Aorta (tissue), 5 donors: ENCODE measurements around the gene AKAP12. TPM values are rescaled to one million over a fixed set of nuclear protein-coding genes. Genes with fewer than 3 reads are reported as not detected.

Source experiments
- ATAC-seq: fragments of 200-7000 bp; cut with Tn5 transposase; one replicate; pipeline ENCODE4 v1.9.1; 2022; ENCODE audit warnings: moderate library complexity; ENCODE audit not compliant: low FRiP score
- DNase-seq, 2 donors: peaks; one replicate each; pipeline ENCODE4 v3.0.0-alpha.2; 2020
- H3K27ac ChIP-seq, 2 donors: one replicate each; pipeline ENCODE4 v1.5.1; 2013; ENCODE audit warnings: low read length in 2 of 2, mild to moderate bottlenecking in 2 of 2, moderate library complexity in 2 of 2, control low read depth in 1 of 2, inconsistent platforms in 1 of 2, low read depth in 1 of 2
- H3K27me3 ChIP-seq, 2 donors: one replicate each; pipeline ENCODE4 v1.6.1; 2013; ENCODE audit warnings: control low read depth in 1 of 2, low read length in 1 of 2, mild to moderate bottlenecking in 1 of 2, moderate library complexity in 1 of 2; ENCODE audit not compliant: insufficient read depth in 2 of 2, control insufficient read depth in 1 of 2
- H3K36me3 ChIP-seq, 2 donors: one replicate each; pipeline ENCODE4 v1.6.1; 2013; ENCODE audit warnings: control low read depth in 1 of 2, low read length in 1 of 2, mild to moderate bottlenecking in 1 of 2; ENCODE audit not compliant: insufficient read depth in 2 of 2, control insufficient read depth in 1 of 2
- H3K4me1 ChIP-seq, 2 donors: one replicate each; pipeline ENCODE4 v1.6.1; 2013; ENCODE audit warnings: low read length in 2 of 2, control low read depth in 1 of 2, mild to moderate bottlenecking in 1 of 2, moderate library complexity in 1 of 2; ENCODE audit not compliant: insufficient read depth in 2 of 2, control insufficient read depth in 1 of 2
- H3K4me3 ChIP-seq, 2 donors: one replicate each; pipeline ENCODE4 v1.5.1; 2013; ENCODE audit warnings: low read length in 2 of 2, control low read depth in 1 of 2, mild to moderate bottlenecking in 1 of 2
- H3K9me3 ChIP-seq: one replicate; pipeline ENCODE4 v1.6.1; 2013; ENCODE audit warnings: mild to moderate bottlenecking, low read length; ENCODE audit not compliant: control insufficient read depth
- WGBS, 2 donors: extraction: QIAGEN DNeasy Blood & Tissue Kit; methylation state at CpG; one replicate each; pipeline ENCODE4 v1.1.7; 2013; 5-methylcytosine and 5-hydroxymethylcytosine counted together
- intact Hi-C, 2 donors: fragments of 100-400 bp; cut with DNase I; formaldehyde crosslinking; loops; one replicate each; pipeline versions ENCODE4 v1.14.2 to v1.15.0; 2022
- polyA plus RNA-seq, 2 donors: library from polyadenylated mRNA; stranded (reverse); fragments of 200-250 nt; gene quantifications; one replicate each; pipeline ENCODE4 v1.2.3, GENCODE V29; 2013
- total RNA-seq, 2 donors: library from RNA; stranded (reverse); fragmentation: NEBNext Ultra II Directional; extraction: Animal tissue kit (Norgen Biotek cat#: 25700); gene quantifications; one replicate each; pipeline ENCODE4 v1.2.1, GENCODE V29; 2021
- donor health status: healthy with polysubstance abuse.
- donor health status: Bipolar disorder and iron deficiency.
- donor health status: DM: no; HTN: no; CAD: no.
- donor health status: DM: no; HTN: no; CAD: no.
- donor health status: DM: yes; HTN: yes; CAD: no.

AKAP12 gene
- total and polyA plus RNA-seq, 4 donors = 19.2 to 101 (median 73.5) TPM

DNA sequence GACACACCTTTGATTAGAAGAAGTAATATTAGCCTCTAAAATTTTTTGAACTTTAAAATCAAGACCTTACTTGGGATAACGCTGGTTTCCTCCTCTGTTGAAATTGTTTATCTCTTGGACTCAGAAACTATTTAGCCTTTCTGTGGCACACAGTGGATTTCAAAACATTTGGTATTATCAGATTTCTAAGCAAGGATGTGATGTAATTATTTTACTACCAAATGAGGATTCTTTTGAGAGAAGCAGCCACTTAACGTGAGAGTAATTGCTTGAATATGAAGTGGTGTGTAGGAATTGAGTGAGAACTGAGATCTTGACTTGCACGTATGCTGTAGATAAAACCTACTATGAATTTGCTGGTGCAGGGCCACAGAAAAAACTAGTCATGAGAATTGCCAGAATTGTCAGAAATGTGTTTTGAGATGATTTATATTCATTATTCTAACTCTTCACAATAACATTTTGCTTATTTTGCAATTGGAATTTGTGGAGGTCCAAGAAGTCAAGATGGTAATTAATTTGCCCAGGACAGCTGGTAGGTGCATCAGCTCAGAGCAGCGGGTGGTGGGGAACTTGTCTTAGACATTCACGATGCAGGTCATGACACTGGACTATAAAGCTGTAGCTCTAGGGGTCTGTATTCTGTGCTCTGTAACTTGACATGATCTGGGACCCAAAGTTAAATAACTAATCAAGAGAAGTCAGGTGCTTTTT, 53.4 kb downstream of the AKAP12 start:
- no peaks in the 10 kb centered on the region for H3K36me3 ChIP-seq
- DNase-seq (no peak), ATAC-seq (no peak)
- peaks cover 0 to 3% of the 10 kb centered on the region in 2 donors for H3K4me1 ChIP-seq
- no peak overlapping the region for H3K27ac ChIP-seq
- intact Hi-C loops = no loop called here
- 65 to 77% methylated on average over 5 of the region's 5 CpGs for WGBS, 2 donors
- H3K4me3 ChIP-seq = no peak overlapping the region
- H3K27me3 ChIP-seq = no peaks in the 10 kb centered on the region
- H3K9me3 ChIP-seq = no peaks in the 10 kb centered on the region

DNA sequence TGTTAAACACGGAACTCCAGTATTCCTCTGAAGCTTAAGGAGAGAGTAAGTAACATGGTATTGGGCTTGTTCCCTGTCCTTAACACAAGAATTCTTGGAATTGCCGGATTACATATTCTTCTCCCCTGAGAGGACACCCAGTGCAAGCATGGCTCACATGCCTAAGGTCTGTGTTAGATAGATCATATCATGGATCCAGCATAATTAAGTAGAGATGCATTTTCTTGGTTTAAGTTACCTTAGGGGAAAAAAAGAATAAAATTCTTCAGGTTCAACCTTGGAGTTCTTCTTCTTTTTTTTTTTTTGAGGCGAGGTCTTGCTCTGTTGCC, 53.9 kb downstream of the AKAP12 start:
- Histone ChIP-seq H3K36me3 (no peaks in the 10 kb centered on the region), H3K27me3 (no peaks in the 10 kb centered on the region), H3K4me3 (no peak overlapping the region), H3K9me3 (no peaks in the 10 kb centered on the region), H3K27ac (no peak overlapping the region), H3K4me1 (peaks cover 0 to 3% of the 10 kb centered on the region in 2 donors)
- DNase-seq = no peak
- intact Hi-C loops = no loop called here
- 72 to 88% methylated on average over 3 of the region's 3 CpGs for whole genome bisulfite sequencing, 2 donors
- ATAC-seq = no peak

DNA sequence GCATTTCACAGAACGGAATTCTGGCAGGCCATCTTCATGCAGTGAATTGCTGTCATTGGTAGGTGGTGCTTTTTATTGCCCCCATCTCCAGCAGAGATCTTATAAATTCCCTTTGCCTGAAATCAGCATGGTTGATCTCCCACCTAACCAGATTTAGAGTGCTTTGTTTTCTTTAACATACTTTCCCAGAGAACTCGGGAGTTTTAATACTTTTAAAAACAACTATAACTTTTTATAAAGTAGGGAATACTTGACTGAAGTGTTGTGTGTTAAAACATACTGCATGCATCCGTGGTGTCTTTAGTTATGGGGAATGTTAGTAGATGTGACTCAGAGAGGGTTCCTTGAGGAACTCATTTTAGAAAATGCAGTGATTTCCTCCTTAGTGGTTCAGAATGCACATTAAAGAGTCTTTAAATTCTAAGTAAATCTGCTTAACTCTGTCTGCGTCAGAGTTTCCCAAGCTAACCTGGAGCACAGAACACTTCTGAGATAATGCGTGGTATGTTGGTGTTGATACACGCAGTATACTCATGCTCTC, 54.9 kb downstream of the AKAP12 start:
- DNase-seq = no peak
- no peak overlapping the region for H3K27ac ChIP-seq
- 23 to 35% methylated on average over 6 of the region's 6 CpGs for WGBS, 2 donors
- H3K9me3 ChIP-seq = no peaks in the 10 kb centered on the region
- H3K4me3 ChIP-seq = no peak overlapping the region
- no peaks in the 10 kb centered on the region for H3K36me3 ChIP-seq
- intact Hi-C loops = no loop called here
- H3K4me1 ChIP-seq = peaks cover 0 to 3% of the 10 kb centered on the region in 2 donors
- no peak for ATAC-seq
- H3K27me3 ChIP-seq = no peaks in the 10 kb centered on the region

DNA sequence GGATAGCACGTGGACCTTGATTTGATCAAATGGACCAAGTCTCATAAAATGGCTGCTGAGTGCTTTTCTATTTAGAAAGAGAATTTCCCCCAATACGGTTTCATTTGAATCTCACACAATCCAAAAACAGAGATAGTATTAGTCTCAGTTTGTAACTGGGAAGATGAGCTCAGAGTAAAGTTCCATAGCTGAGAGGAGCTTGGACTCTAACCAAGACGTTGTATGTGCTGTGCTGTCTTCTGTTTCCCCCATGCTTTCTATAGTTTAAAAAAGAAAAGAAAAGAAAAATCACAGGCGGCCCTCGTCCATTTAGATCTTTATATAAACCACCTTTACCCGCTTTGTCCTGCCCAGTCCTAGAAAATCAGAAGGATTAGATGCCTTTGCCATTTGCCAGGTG, 58.1 kb downstream of the AKAP12 start:
- no peak overlapping the region for H3K4me3 ChIP-seq
- H3K9me3 ChIP-seq = no peaks in the 10 kb centered on the region
- 86 to 93% methylated on average over 6 of the region's 6 CpGs for WGBS, 2 donors
- no peak for ATAC-seq
- H3K4me1 ChIP-seq = peaks cover 0 to 2% of the 10 kb centered on the region in 2 donors
- H3K36me3 ChIP-seq = no peaks in the 10 kb centered on the region
- no peak for DNase-seq
- H3K27ac ChIP-seq = no peak overlapping the region
- H3K27me3 ChIP-seq = no peaks in the 10 kb centered on the region
- intact Hi-C loops = no loop called here

DNA sequence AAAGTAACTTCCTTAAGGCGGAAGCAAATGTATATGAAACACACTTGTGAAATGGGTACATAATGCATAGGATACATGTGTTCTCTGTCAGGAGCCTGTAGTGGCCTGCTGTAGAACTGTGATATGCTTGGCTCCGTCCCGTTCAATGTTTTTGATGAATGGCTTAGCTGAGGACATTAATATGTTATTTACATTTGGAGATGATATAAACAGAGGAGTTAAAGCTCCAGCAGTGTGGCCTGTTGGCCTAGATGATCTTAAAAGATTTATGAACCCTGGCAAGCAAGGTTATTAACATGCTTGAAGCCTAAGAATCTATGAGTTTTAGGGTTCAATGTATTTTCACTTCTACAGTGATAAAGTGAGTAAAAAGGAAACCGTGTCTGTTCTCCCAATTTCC, 59.2 kb downstream of the AKAP12 start:
- Histone ChIP-seq H3K4me1 (peaks cover 0 to 2% of the 10 kb centered on the region in 2 donors), H3K9me3 (no peaks in the 10 kb centered on the region), H3K27ac (no peak overlapping the region), H3K36me3 (no peaks in the 10 kb centered on the region), H3K27me3 (no peaks in the 10 kb centered on the region), H3K4me3 (no peak overlapping the region)
- DNase-seq (no peak), ATAC-seq (no peak)
- intact Hi-C loops = no loop called here
- WGBS, 2 donors = 87 to 88% methylated on average over 4 of the region's 4 CpGs

DNA sequence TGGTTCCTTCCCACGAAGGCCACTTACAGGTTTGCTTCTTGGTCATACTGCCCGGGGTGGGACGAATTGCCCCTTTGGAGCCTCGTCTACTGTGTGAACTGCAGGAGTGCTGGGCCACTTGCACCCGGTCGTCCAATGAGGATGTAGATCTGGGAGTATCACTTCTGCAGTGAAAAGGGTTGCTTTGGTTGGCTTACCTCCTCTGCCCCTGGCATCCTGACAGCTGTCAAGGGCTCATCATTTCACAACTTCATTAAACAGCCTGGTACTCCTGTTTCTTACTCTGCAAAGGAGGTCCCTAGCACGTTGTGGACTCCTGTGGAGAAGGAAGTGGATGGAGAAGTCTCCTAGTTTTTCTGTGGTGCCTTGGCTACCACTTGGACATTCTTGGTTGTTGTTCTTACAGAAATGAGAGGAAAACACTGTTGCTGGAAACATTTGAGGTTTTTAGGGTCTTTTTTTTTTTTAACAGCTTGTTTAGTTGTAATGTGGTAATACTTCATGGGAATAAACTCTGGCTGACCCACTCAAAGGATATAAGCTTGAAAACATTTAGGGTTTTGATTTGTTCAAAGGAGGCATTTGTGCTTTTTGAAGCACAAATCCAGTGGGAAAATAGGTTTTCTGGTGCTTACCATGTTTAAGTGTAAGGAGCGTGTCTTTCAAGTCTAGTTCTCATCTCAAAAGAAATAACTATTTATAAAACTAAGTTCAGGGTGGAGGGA, 60.7 kb downstream of the AKAP12 start:
- H3K4me1 ChIP-seq = no peaks in the 10 kb centered on the region
- intact Hi-C loops = no loop called here
- H3K27me3 ChIP-seq = no peaks in the 10 kb centered on the region
- DNase-seq (no peak), ATAC-seq (no peak)
- H3K27ac ChIP-seq = no peak overlapping the region
- H3K9me3 ChIP-seq = no peaks in the 10 kb centered on the region
- 55 to 67% methylated on average over 8 of the region's 8 CpGs for WGBS, 2 donors
- H3K4me3 ChIP-seq = no peak overlapping the region
- no peaks in the 10 kb centered on the region for H3K36me3 ChIP-seq

DNA sequence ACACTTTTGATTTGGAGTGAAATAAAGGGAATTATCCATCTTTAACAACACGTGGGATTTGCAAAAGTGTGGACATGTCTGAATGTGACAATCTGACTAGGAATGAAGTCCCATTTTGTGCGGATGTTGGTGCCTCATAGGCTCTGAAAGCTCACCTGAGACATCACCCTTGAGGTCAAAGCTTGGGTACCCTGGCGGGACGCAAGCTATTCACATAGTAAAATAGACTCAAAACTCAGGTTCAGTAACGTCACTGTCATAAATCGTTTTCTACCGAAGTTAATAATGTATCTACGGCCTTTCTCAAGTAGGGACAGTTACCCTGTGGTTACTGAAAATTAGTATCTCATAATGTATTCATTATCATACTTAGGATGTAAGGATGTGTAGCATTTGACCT, 61.8 kb downstream of the AKAP12 start:
- ATAC-seq = no peak
- Histone ChIP-seq H3K27me3 (no peaks in the 10 kb centered on the region), H3K36me3 (no peaks in the 10 kb centered on the region), H3K4me1 (no peaks in the 10 kb centered on the region), H3K4me3 (no peak overlapping the region), H3K9me3 (no peaks in the 10 kb centered on the region), H3K27ac (no peak overlapping the region)
- WGBS, 2 donors = 82 to 91% methylated on average over 8 of the region's 8 CpGs
- intact Hi-C loops = no loop called here
- DNase-seq = no peak

DNA sequence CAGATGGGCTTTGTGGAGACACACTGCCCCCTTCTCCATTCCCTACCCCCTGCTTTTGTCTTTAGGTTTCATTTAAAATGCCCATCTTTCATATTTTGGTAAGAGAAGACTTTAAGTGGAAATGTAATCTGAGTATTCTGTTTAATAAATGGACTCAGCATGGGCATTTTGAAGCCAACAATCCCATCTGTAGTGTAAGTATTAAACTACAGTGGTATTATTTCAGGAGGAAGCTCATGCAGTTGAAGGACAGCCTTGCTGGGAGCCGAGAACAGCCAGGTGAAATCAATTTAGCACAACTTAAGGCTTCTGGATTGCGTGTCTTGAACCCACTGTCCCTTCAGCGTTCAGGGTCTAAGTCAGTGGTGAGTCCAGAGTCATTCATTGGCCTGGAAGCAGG, 63.5 kb downstream of the AKAP12 start:
- DNase-seq (no peak), ATAC-seq (no peak)
- WGBS, 2 donors = 96 to 98% methylated on average over 3 of the region's 3 CpGs
- Histone ChIP-seq H3K27ac (no peak overlapping the region), H3K4me3 (no peak overlapping the region), H3K4me1 (no peaks in the 10 kb centered on the region), H3K36me3 (no peaks in the 10 kb centered on the region), H3K27me3 (no peaks in the 10 kb centered on the region), H3K9me3 (no peaks in the 10 kb centered on the region)
- intact Hi-C loops = no loop called here

DNA sequence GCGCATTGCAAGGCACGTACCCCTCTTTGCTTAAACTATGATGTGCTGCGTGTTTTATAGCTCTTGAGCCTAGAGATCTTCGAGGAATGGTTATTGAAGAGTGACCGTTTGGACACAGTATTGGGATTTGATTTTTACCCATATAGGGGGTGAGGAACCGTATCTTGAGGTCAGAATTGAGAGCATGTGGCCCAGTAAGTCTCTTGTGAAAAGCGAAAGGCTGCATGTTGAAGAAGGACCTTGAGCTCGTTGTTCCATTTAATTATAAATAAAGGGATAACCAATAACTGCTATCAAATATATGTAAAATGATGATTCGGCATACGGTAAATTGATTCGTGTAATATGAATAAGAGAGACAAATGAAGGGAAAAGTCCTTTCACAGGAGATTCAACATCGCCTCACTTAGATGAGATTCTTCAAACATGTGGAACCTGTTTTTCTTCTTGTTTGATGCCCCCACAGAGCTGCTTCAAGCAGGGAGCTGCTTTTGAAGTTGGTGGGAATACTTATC, 66.6 kb downstream of the AKAP12 start:
- Histone ChIP-seq H3K9me3 (no peaks in the 10 kb centered on the region), H3K36me3 (no peaks in the 10 kb centered on the region), H3K4me1 (no peaks in the 10 kb centered on the region), H3K4me3 (no peak overlapping the region), H3K27me3 (no peaks in the 10 kb centered on the region), H3K27ac (no peak overlapping the region)
- ATAC-seq (no peak), DNase-seq (no peak)
- intact Hi-C loops = no loop called here
- 90 to 95% methylated on average over 12 of the region's 12 CpGs for WGBS, 2 donors
